ENCODE results near the gene WHRN.
A peak's percentile ranks its signal among the peaks of the same experiment; 100 is the strongest.

The WHRN gene

GRCh38 chr9:114375386-114376175 is 129.7 kb downstream of the WHRN start:
- DNase-seq = no peak

GRCh38 chr9:114374936-114375335 is 130.3 kb downstream of the WHRN start:
- no peak for DNase-seq

- no peak for DNase-seq
Observed at GRCh38 chr9:114373960-114374730, 131.1 kb downstream of the WHRN start.

- peak; percentile 47 for DNase-seq
Observed at GRCh38 chr9:114372921-114373448, 132.3 kb downstream of the WHRN start.

- no peak for DNase-seq
Observed at GRCh38 chr9:114371973-114372917, 133.0 kb downstream of the WHRN start.

- no peak for DNase-seq
Observed at GRCh38 chr9:114371343-114371944, 133.8 kb downstream of the WHRN start.

GRCh38 chr9:114370968-114371320 is 134.3 kb downstream of the WHRN start:
- DNase-seq = peak; percentile 76

GRCh38 chr9:114370251-114370967 is 134.9 kb downstream of the WHRN start:
- DNase-seq = peak; percentile 46

GRCh38 chr9:114369216-114370130 is 135.8 kb downstream of the WHRN start:
- DNase-seq = no peak

GRCh38 chr9:114367772-114368569 is 137.3 kb downstream of the WHRN start:
- DNase-seq = no peak

GRCh38 chr9:114367366-114367765 is 137.9 kb downstream of the WHRN start:
- no peak for DNase-seq

GRCh38 chr9:114366334-114367128 is 138.7 kb downstream of the WHRN start:
- no peak for DNase-seq

- no peak for DNase-seq
Observed at GRCh38 chr9:114365194-114365593, 140.1 kb downstream of the WHRN start.

- DNase-seq = no peak
Observed at GRCh38 chr9:114364134-114365041, 140.9 kb downstream of the WHRN start.

GRCh38 chr9:114363424-114363823 is 141.8 kb downstream of the WHRN start:
- no peak for DNase-seq

- DNase-seq = no peak
Observed at GRCh38 chr9:114362394-114362793, 142.9 kb downstream of the WHRN start.

GRCh38 chr9:114361542-114361941 is 143.7 kb downstream of the WHRN start:
- no peak for DNase-seq

- no peak for DNase-seq
Observed at GRCh38 chr9:114359801-114360200, 145.5 kb downstream of the WHRN start.
